ENCODE data around the gene LTN1.

- TF ChIP-seq, protein P1, sequence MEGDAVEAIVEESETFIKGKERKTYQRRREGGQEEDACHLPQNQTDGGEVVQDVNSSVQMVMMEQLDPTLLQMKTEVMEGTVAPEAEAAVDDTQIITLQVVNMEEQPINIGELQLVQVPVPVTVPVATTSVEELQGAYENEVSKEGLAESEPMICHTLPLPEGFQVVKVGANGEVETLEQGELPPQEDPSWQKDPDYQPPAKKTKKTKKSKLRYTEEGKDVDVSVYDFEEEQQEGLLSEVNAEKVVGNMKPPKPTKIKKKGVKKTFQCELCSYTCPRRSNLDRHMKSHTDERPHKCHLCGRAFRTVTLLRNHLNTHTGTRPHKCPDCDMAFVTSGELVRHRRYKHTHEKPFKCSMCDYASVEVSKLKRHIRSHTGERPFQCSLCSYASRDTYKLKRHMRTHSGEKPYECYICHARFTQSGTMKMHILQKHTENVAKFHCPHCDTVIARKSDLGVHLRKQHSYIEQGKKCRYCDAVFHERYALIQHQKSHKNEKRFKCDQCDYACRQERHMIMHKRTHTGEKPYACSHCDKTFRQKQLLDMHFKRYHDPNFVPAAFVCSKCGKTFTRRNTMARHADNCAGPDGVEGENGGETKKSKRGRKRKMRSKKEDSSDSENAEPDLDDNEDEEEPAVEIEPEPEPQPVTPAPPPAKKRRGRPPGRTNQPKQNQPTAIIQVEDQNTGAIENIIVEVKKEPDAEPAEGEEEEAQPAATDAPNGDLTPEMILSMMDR (conservative IDR thresholded peaks at IDR 0.05; ENCODE audit: low read length): no peak
- TF ChIP-seq EZH2phosphoT487 (IDR thresholded peaks at IDR 0.05; ENCODE audit: borderline replicate concordance): no peak
These were observed 18.0 kb downstream of the LTN1 start for GRCh38 chr21:28974531-28975227.

All from Loucy (cell line).